Calu3 (cell line): Measurements from ENCODE around the gene TMEM236. TPM values are rescaled to one million over a fixed set of nuclear protein-coding genes. Genes with fewer than 3 reads are reported as not detected.

ENCODE experiments used
- BruUV-seq: library from RNA; stranded (reverse); fragments of 400-500 nt; replicated peaks from 2 replicates; lab custom pipeline; 2021; lab: Mats Ljungman, UMichigan
- CTCF ChIA-PET: fragments of 300-600 bp; sonication (Branson Sonifier 250); formaldehyde crosslinking; loops from one replicate; lab custom pipeline; 2022; ENCODE audit warnings: antibody characterized with exemption; lab: Charles Lee
- DNase-seq: peaks from one replicate; pipeline ENCODE4 v3.0.0; 2022
- H3K27ac Mint-ChIP-seq: one replicate; pipeline ENCODE4 v1.8.0; 2022; ENCODE audit warnings: mixed read lengths; ENCODE audit not compliant: unreplicated experiment
- H3K27me3 Mint-ChIP-seq: one replicate; pipeline ENCODE4 v1.8.0; 2022; ENCODE audit warnings: mixed read lengths; ENCODE audit not compliant: unreplicated experiment
- H3K36me3 Mint-ChIP-seq: one replicate; pipeline ENCODE4 v1.8.0; 2022; ENCODE audit warnings: mild to moderate bottlenecking, moderate library complexity, mixed read lengths; ENCODE audit not compliant: insufficient read depth, unreplicated experiment
- H3K4me1 Mint-ChIP-seq: one replicate; pipeline ENCODE4 v1.8.0; 2022; ENCODE audit warnings: mild to moderate bottlenecking, low read depth, mixed read lengths; ENCODE audit not compliant: unreplicated experiment
- H3K4me3 Mint-ChIP-seq: one replicate; pipeline ENCODE4 v1.8.0; 2022; ENCODE audit warnings: mild to moderate bottlenecking, low read depth, moderate library complexity, mixed read lengths; ENCODE audit not compliant: unreplicated experiment
- H3K9me3 Mint-ChIP-seq: one replicate; pipeline ENCODE4 v1.8.0; 2022; ENCODE audit warnings: low read depth, mixed read lengths; ENCODE audit not compliant: unreplicated experiment
- intact Hi-C: fragments of 100-400 bp; cut with micrococcal nuclease; formaldehyde crosslinking; loops from one replicate; pipeline ENCODE4 v1.10.0; 2022; ENCODE audit not compliant: unreplicated experiment
- total RNA-seq: library from RNA; stranded (reverse); gene quantifications from 2 replicates; pipeline ENCODE4 v1.2.3, GENCODE V29; 2022
- TF ChIP-seq, protein P1 (sequence below): fragments of 200-600 bp; IDR thresholded peaks from one replicate; pipeline ENCODE4 v1.8.0; 2022; ENCODE audit warnings: antibody characterized with exemption; ENCODE audit not compliant: unreplicated experiment

The TMEM236 gene
- total RNA-seq, 1 experiment from 2014 or later, result 0.38 TPM

DNA sequence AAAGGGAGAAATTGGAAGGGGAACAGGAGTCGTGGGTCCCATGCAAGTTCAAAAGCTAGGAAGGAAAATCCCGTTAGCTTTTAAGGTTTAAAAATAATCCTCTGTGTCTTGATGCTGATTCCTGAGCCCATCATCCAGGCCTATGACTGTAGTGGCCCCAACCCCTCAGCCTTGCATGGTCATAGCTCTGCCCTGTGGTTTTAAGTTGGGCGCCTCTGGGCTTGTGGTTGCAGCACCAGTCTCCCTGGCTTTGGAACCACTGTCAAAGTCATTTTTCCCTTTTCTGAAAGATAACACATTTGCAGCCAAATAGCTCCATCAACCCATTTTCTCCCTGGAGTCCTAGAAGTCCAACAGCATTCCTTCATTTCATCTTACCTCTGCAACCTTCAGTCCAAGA is 13.6 kb downstream of the TMEM236 start:
- intact Hi-C loops, result no loop called here
- no peak overlapping the region for H3K4me3 Mint-ChIP-seq
- H3K27me3 Mint-ChIP-seq, result no peaks in the 10 kb centered on the region
- H3K36me3 Mint-ChIP-seq, result no peaks in the 10 kb centered on the region
- CTCF ChIA-PET, result no interaction called here
- no peaks in the 10 kb centered on the region for H3K4me1 Mint-ChIP-seq
- H3K27ac Mint-ChIP-seq, result no peak overlapping the region
- DNase-seq, result no peak
- TF ChIP-seq, protein P1, sequence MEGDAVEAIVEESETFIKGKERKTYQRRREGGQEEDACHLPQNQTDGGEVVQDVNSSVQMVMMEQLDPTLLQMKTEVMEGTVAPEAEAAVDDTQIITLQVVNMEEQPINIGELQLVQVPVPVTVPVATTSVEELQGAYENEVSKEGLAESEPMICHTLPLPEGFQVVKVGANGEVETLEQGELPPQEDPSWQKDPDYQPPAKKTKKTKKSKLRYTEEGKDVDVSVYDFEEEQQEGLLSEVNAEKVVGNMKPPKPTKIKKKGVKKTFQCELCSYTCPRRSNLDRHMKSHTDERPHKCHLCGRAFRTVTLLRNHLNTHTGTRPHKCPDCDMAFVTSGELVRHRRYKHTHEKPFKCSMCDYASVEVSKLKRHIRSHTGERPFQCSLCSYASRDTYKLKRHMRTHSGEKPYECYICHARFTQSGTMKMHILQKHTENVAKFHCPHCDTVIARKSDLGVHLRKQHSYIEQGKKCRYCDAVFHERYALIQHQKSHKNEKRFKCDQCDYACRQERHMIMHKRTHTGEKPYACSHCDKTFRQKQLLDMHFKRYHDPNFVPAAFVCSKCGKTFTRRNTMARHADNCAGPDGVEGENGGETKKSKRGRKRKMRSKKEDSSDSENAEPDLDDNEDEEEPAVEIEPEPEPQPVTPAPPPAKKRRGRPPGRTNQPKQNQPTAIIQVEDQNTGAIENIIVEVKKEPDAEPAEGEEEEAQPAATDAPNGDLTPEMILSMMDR, result no peak
- H3K9me3 Mint-ChIP-seq, result peaks cover 3% of the 10 kb centered on the region
- BruUV-seq, result no TSS peak

- intact Hi-C loops, result no loop called here
These were observed 14.7 kb downstream of the TMEM236 start for GRCh38 chr10:17766731-17767130.

GRCh38 chr10:17768496-17768895 is 16.5 kb downstream of the TMEM236 start:
- DNase-seq, result no peak
- H3K27ac Mint-ChIP-seq, result no peak overlapping the region
- TF ChIP-seq, protein P1, result no peak
- H3K27me3 Mint-ChIP-seq, result no peaks in the 10 kb centered on the region
- BruUV-seq, result no TSS peak
- H3K4me3 Mint-ChIP-seq, result no peak overlapping the region
- intact Hi-C loops, result no loop called here
- no peaks in the 10 kb centered on the region for H3K36me3 Mint-ChIP-seq
- CTCF ChIA-PET, result no interaction called here
- H3K9me3 Mint-ChIP-seq, result peaks cover 3% of the 10 kb centered on the region
- no peaks in the 10 kb centered on the region for H3K4me1 Mint-ChIP-seq

More at GRCh38 chr10:17766731-17767130, 14.7 kb downstream of the TMEM236 start:
- H3K36me3 Mint-ChIP-seq, result no peaks in the 10 kb centered on the region
- DNase-seq, result no peak
- H3K4me3 Mint-ChIP-seq, result no peak overlapping the region
- peaks cover 3% of the 10 kb centered on the region for H3K9me3 Mint-ChIP-seq
- H3K27me3 Mint-ChIP-seq, result no peaks in the 10 kb centered on the region
- BruUV-seq, result no TSS peak
- TF ChIP-seq, protein P1, result no peak
- no peaks in the 10 kb centered on the region for H3K4me1 Mint-ChIP-seq
- H3K27ac Mint-ChIP-seq, result no peak overlapping the region
- CTCF ChIA-PET, result no interaction called here

DNA sequence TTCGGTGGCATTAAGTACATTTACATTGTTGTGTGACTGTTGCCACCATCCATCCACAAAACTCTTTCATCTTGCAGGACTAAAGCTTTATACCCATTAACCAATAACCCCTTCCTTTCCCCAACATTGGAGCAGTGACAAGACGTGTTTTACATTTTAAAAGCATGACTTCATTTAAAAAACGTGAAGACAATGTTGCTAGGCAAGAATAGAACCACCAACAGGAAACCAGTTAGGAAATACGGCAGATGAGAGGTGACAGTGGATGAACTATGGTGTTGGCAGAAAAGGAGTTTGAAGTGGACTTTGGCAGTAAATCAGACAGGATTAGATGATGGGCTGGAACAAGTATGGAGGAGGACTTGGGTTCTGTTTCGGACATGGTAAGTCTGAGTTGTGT is 17.0 kb downstream of the TMEM236 start:
- TF ChIP-seq, protein P1, result no peak
- no peak for DNase-seq
- H3K27ac Mint-ChIP-seq, result no peak overlapping the region
- CTCF ChIA-PET, result no interaction called here
- H3K27me3 Mint-ChIP-seq, result no peaks in the 10 kb centered on the region
- BruUV-seq, result no TSS peak
- intact Hi-C loops, result no loop called here
- H3K4me1 Mint-ChIP-seq, result no peaks in the 10 kb centered on the region
- H3K36me3 Mint-ChIP-seq, result no peaks in the 10 kb centered on the region
- H3K9me3 Mint-ChIP-seq, result peaks cover 3% of the 10 kb centered on the region
- no peak overlapping the region for H3K4me3 Mint-ChIP-seq
